Superior temporal gyrus (tissue), 1 donor: ENCODE measurements around the gene TAS2R5.
"Not testable (repeated sequence)": the region's sequence is repeated elsewhere in the genome, so short reads cannot be mapped to it uniquely, and the experiment has no call there.

Experiments used
- DNase-seq: peaks from one replicate; pipeline ENCODE4 v3.0.0-alpha.2; 2016; ENCODE audit errors: extremely low spot score

TAS2R5 gene, protein sequence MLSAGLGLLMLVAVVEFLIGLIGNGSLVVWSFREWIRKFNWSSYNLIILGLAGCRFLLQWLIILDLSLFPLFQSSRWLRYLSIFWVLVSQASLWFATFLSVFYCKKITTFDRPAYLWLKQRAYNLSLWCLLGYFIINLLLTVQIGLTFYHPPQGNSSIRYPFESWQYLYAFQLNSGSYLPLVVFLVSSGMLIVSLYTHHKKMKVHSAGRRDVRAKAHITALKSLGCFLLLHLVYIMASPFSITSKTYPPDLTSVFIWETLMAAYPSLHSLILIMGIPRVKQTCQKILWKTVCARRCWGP

DNA sequence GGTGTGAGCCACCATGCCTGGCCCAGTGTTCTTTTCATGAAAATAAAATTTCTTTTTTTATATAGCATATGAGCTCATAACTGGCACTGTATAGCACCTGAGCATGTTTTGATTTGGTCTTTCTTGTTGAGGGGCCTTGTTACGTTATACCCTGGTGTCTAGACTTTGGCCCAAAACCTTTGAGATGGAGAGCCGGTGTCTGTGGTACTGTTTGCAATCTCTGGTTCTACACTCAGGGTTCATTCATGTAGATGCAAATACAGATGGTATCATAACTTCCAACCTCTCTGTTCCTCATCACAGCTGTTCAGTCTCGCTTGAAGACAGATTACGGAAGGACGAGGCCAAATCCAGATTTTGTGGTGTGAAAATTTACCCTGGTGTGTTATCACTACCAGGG is at the start of gene TAS2R5:
Gene TAS2R5, plus strand, starts transcription at position 301 of the 400 bp plus-strand sequence. CDS start 145 bp downstream, outside the sequence.
- no peak for DNase-seq

DNA sequence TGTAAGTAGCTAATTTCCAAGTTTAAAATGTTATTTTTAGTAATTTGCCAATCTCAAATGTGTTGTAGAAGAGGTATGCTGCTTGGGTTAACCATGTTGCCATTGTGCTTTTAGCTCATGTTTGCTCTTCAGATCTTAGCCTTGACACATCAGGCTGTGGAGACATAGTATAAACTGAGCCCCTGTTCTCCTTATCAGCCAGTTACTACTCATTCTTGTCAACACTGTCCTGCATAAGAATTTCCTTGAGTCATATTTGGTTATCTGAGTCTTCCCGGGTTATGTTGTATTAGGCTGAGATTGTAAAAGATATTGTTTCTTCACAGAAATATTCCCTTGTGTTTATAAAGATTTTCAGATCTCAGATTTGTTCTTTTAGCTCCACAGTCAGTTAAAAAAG is 47.8 kb upstream of the TAS2R5 start:
- no peak for DNase-seq

DNA sequence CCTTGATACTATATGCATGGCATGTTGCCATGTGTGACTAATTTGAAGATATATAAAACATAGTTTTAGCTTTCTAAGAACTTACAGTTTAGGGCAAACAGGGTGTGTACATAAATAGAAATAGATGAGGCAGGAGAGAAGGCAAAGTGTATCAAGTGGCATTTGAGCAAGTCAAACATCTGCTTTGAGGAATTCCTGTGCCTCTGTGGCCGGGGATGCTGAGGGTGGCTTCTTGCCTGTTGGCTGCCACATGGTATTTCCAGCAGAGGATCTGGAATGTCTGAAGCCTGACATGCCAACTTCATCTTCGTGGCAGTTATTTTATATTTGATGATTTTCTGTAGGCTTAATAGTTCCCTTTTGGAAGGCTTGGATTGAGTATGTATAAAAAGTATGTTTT is 45.9 kb upstream of the TAS2R5 start:
- DNase-seq: no peak

DNA sequence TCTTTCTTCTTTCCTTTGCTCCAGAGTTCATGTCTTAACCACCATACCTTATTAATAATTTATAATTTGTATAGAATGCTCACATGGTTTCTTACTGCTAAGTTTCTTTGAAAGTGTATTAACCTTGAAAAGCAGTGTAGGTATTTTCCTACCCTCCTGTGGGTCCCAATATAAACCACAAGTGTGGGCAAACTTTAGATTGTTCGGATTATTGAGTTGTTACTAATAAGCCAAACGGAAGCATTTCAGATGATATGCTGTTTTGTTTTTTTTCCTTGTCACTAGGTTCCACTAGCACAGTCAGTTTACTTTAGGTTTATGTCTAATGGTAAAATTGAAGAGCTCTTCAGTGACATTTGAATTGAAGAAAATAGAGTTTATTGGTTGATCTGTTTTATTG is 41.6 kb upstream of the TAS2R5 start:
- DNase-seq: no peak

DNA sequence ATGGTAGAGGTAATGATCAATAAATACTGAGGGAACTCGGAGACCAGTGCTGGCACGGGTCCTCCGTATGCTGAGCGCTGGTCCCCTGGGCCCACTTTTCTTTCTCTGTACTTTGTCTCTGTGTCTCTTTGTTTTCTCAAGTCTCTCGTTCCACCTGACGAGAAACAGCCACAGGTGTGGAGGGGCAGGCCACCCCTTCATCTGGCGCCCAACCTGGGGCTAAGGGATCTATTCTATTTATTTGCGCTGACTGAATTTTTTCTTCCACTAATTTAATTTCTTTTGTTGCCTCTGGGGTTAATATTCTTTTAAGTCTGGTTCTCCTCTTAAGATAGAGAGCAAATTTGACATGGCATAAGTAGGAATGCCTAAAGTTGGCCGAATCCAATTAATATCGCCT is 38.1 kb upstream of the TAS2R5 start:
- not testable (repeated sequence) for DNase-seq

DNA sequence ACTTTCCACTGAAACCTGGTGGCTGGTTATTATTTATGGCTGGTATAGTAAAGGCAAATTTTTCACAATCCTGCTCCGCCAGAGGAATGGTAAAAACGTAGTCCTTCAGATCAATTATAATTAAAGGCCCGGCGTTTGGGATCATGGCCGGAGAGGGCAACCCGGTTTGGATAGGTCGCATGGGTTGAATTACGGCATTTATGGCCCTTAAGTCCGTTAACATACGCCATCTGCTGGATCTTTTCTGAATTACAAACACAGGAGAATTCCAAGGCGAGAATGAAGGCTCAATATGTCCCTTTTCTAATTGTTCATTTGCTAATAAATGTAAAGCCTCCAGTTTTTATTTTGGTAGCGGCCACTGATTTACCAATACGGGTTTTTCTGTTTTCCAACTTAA is 37.4 kb upstream of the TAS2R5 start:
- DNase-seq: no peak

DNA sequence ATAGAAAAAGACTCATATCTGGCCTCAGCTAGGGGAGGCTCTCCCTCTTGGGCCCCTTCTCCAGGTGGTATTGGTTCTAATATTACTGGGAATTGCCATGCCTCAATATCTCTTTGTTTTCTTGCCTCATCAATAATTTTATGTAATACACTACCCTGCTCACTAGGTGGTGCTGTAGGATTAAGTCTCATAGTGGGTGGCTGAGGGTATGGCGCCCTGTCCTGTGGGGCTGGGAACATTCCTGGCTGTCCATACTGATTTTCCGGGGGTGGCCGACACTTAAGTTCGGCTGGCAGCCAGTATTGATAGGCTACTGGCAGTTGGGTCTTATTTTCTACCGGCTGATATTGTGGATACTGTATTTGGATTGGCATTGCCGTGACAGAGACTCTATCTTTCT is 35.1 kb upstream of the TAS2R5 start:
- DNase-seq: no peak

DNA sequence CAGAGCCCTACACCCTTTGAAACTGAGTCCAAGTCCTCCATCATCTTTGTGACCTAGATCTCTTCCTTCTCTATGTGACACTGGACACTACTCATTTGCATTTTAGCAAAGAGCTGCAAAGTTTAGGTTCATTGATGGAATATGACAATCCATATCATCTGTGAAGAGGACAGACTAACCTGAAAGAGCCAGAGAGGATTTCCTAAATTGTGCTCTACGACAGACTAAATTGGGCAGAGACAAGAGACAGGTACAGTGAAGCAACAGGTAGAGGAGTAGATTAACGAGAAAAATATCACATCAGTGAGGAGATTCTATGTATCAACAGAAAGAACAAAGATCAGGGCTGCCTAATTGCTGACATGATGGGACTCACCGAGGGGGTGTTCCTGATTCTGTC is 26.2 kb upstream of the TAS2R5 start, which contains the start of gene TAS2R3:
Gene TAS2R3, plus strand, starts transcription at position 301 of the 400 bp plus-strand sequence. Its CDS starts 62 bp downstream, at position 363.
- DNase-seq: no peak

DNA sequence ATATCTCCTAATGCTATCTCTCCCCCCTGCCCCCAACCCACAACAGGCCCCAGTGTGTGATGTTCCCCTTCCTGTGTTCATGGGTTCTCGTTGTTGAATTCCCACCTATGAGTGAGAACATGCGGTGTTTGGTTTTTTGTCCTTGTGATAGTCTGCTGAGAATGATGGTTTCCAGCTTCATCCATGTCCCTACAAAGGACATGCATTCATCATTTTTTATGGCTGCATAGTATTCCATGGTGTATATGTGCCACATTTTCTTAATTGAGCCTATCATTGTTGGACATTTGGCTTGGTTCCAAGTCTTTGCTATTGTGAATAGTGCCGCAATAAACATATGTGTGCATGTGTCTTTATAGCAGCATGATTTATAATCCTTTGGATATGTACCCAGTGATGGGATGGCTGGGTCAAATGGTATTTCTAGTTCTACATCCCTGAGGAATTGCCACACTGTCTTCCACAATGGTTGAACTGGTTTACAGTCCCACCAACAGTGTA is 19.9 kb upstream of the TAS2R5 start:
- DNase-seq: not testable (repeated sequence)

DNA sequence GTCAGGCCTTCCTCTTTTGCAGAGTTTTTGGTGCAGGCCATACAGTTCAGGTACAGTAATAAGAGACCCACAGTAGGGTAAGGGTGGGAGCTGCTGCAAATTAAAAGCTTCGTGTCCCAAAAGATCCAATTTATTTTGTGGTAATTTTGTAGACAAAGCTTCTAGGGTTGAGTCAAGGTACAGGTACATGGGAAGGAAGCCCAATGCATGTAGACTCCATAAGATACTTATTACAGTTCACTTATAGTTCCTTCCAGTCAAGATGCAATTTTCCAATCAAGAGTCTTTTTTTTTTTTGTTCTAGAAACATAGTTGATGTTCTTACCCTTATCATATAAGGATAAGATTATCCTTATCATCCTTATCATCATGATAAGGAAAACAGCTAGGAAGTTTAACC is 13.6 kb upstream of the TAS2R5 start, which contains the start of gene TAS2R4:
Gene TAS2R4, plus strand, starts transcription at position 301 of the 400 bp plus-strand sequence. CDS start 1,815 bp downstream, outside the sequence.
- no peak for DNase-seq

DNA sequence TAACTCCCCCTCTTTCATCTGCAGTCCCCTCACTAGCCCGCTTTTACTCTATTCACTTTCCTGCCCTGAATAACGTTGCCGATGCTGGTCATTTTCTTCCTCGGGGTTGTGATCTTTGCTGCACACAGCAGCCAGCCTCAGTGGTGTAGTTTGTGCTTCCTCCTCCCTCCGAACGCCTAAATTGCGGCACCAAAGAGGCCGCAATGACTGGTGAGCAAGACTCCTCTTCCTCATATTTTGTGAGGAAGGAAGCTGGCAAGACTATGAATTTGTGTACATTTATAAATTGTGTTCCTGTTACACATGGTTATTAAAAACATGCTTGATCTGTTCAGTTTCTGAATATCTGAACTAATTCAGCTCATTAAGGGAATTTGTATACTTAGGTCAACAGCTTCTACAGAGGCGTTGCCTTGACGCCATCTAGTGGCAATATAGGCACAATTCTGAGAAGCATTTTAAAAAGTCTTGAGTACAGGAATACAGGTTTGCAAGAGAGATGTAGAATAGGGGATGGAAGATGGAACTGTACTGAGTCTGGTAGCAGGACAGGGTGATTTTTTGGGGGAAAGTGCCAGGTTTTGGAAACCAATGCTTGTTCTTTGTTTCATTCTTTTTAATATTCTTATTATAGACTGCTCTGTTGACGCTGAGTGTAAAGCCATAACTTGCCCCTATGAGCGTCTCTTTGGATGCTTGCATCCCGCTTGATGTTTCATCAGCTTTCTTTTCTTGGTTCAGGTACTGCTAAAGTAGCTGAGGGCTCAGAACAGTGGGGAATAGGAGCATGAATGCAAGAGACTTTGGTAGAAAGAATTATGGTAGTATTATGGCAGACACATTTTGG is 4.1 kb upstream of the TAS2R5 start:
- peak; percentile 85 for DNase-seq

DNA sequence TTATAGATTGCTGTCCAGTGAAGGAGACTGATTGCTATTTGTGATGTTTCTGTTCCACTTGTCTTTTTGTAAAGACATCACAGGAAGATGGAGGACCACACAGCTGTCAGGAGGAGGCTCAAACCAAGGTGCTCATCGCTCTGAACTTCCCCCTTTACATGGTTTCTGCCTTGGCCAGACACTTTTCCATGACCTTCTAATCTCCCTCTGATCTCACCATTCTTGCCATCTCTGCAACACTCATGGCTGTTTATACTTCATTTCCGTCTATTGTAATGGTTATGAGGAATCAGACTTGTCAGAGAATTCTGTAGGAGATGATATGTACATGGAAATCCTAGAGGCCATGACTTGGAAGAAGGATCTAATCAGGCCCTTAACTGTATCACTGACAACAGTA is 1.7 kb upstream of the TAS2R5 start:
- DNase-seq: no peak

DNA sequence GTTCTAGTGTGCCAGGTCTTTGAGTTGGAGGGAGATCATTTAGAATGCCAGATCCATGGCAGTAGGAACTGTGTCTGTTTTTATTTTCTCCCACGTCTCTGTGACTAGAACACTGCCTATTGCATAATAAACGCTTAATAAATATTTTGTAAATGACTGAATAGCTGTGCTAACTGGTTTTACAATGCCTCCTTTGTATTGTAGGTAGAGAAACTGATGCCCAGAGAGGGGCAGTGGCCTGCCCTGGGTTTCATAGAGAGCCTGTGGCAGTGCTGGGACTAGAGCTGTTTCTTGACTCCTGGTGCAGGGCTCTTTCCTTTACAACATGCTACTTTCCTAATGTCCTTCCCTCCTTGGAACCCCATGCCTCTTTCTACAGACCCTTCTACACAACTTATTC is 2.5 kb downstream of the TAS2R5 start:
- no peak for DNase-seq

DNA sequence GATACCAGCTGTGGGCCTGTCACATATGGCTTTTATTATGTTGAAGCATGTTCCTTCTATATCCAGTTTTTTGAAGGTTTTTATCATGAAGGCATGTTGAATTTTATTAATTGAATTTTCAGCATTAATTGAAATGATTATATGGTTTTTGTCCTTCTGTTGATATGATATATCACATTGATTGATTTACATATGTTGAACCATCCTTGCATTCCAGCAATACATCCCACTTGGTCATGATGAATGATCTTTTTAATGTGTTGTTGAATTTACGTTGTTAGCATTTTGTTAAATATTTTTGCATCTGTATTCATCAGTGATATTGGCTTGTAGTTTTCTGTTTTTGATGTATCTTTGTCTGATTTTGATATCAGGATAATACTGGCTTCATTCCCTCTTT is 30.1 kb downstream of the TAS2R5 start:
- no peak for DNase-seq

DNA sequence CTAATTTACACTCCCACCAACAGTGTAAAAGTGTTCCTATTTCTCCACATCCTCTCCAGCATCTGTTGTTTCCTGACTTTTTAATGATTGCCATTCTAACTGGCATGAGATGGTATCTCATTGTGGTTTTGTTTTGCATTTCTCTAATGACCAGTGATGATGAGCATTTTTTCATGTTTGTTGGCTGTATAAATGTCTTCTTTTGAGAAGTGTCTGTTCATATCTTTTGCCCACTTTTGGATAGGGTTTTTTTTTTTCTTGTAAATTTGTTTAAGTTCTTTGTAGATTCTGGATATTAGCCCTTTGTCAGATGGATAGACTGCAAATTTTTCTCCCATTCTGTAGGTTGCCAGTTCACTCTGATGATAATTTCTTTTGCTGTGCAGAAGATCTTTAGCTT is 32.4 kb downstream of the TAS2R5 start:
- DNase-seq: not testable (repeated sequence)

DNA sequence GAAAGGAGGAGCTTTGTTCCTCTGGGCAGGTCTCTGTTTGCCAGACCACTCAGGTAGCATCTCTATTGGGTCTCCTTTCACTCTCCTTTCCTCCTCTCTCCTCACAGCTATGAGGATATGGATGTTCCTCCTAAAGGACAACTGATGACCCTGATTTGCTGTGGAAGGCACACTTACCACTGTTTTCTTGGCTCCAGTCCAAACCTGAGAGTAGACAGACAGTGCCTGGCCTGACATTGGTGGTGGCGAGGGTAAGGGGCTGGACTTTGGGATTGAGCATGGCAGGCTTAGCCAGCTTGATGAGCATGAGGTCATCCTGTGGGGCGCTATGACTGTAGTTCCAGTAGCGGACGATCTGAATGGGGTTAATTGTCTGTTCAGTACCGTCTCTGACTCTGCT is 47.7 kb downstream of the TAS2R5 start:
- DNase-seq: no peak

DNA sequence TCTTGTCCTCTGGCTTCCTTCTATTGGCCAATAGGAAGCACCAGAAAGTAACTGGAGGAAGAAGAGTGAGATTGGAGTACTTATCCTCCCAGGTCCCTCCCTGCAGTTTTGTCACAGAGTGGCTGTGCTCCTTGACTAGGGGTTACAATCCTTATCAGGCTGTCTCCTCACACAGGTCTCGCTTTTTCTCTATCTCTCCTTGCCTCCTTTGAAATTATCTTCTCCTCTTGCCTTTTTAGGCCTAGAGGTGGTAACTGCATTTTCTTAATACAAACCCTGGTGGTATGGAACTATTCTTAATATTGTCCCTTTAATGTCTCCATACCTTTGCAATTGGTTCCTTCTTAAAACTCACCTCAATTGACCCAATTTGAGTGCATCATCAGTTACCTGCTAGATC is 48.6 kb downstream of the TAS2R5 start:
- DNase-seq: no peak

DNA sequence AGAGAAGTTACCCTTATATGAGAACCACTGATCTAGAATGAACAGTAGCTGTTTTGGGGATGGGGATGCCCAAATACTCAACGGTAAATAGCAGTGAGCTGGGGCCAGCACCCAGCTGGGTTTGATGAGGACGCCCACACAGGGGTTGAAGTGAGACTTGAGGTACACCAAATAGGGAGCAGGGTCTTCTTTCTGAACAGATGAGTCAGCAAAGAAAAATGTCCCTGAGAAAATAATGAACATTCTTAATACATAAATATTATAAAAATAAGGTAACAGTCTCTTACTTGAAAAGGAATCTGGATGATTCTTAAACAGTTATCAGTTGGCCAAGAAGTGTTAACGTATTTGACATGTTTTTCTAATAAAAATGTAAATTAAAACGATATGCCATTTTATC is 49.2 kb downstream of the TAS2R5 start:
- no peak for DNase-seq

DNA sequence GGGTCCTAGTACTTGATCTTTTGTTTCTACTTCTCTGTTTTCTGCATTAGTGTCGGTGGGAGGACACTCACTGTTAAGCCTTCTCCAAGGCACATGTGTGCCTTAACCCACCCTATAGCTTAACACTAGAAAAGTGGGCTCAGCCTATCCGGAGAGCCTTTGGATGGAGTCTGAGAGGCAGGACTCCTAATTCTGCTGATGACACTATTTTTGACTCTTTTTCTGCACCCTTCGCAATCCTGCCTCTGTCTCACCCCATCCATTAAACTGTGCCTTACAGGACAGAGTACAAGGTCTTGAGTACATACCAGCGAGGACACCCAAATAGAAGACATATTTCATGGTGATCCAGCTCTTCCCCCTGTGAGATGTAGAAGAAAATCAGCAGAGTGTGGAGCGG is 50.7 kb downstream of the TAS2R5 start:
- DNase-seq: no peak
